ENCODE results near the gene HMOX1.

Gene HMOX1

GRCh38 chr22:35350539-35351503 is 30.1 kb upstream of the HMOX1 start:
- DNase-seq: peak; percentile 69

DNA sequence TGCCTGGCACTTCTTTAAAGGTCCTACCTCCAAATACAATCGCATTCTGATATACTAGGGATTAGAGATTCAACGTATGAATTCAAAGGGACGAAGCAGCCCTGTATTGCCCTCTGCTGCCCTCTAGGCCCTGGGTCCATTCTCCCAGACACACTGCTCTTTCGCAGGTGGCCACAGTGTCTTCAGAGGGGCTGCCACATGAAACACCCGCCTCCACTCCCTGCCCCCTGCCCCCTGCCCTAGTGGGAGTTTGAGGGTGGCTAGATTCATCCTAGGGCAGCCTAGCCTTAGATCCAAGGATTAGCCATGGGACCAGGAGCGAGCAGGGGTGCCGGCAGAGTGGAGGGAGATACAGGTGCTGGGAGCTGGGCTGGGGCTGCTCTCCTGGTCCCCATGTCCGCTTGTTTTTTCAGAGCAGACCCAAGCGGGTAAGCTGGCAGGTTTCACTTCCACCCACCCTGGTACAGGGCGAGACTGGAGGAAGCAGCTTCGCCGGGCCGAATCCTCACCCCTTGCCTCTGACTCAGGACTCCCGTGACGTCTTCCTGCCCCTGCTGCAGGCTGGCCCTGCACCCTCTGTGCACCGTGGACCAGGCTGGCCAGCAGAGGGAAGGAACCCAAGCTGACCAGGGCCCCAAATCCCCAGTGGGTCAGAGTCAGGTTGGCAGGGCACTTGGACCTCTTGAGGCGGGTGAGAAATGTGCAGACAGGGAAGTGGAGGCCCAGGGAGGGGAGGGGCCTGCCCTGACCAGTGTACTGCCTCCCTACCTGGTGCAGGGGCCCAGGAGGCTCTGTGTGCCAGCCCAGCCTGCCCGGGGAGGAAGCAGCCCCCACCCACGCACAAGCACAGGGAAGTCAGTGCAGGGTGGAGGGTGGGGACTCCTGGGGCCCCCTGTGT is 28.4 kb upstream of the HMOX1 start:
- DNase-seq: peak; percentile 93

GRCh38 chr22:35353318-35353717 is 27.6 kb upstream of the HMOX1 start:
- peak; percentile 43 for DNase-seq

- DNase-seq: no peak
Measured at GRCh38 chr22:35354068-35354467, 26.8 kb upstream of the HMOX1 start.

DNA sequence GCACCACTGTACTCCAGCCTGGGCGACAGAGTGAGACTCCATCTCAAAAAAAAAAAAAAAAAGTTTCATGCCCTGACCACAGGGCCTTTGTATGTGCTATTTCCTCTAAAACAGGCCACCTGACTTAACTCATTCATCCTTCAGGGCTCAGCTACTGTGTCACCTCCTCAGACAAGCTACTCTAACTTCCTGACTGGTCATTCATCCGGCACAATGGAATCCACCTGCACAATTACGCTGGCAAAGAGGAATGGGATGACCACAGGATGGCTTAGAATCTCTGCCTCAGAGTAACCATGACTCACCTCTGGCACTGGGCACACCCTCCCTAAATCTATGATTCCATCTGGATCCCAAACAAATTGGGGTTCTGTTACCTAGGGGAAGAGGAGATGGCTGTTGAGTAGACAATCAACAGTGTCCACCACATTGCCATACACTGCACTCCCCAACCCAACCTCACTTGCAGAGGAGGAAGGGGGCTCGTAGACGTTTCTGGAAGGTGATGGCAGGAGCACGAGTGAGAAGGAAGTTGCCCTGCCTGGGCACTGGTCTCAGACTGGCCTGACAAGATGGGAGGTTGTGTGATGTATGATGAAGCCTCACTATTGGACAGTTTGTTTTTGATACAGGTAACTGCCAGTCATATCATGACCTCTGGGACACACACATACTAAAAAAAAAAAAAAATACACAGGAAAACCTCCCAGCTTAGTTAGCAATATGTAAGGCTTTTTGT is 22.8 kb upstream of the HMOX1 start:
- DNase-seq: no peak

DNA sequence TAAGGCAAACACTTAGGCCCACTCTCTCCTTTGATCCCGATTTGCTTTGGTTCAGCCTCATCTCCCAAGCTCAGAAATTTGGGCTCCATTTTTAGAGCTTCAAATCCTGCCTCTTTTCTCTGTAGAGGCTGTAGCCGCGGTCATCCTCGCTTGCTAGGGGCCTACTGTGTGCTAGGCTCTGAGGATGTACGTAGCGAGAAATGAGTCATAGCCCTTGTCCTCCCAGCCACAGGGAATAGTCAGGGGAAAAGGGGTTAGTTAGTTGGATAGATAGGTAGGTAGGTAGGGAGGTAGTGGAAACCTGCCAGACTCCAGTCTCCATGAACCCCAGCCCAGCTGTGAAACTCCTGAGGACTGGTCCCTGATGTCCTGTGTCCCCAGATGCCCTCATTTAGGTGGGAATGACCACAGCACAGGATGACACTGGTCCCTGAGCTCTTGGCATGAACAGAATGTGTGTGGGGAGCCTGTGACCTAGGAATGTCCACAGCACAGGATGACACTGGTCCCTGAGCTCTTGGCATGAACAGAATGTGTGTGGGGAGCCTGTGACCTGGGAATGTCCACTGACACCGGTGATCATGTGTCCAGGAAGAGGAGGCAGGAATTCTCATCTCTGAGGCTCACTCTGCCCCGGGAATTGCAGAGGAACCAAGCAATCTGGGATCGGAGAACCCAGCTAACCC is 21.4 kb upstream of the HMOX1 start:
- DNase-seq: no peak

- DNase-seq: no peak
Measured at GRCh38 chr22:35361001-35361558, 19.8 kb upstream of the HMOX1 start.

DNA sequence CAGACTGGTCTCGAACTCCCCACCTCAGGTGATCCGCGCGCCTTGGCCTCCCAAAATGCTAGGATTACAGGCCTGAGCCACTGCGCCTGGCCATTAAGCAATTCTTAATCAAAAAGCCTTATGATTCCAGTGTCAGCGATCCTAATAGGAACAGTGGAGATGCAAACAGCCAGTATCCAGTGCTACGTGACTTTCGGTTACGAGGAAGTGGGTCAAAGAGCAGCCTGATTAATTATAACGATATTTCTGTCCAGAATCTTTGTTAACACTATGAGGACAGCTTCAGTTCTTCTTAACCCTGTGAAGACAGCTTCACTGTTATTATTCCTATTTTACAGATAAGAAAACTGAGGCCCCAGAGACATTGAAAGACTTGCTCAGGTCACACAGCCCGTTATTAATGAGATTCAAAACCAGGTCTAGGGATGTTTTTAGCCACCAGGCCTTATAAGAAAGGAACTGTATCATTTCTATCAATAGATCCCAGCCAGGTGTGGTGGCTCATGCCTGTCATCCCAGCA is 17.3 kb upstream of the HMOX1 start:
- DNase-seq: no peak

GRCh38 chr22:35364230-35364629 is 16.7 kb upstream of the HMOX1 start:
- DNase-seq: peak; percentile 86

- peak; percentile 77 for DNase-seq
Measured at GRCh38 chr22:35367331-35367886, 13.5 kb upstream of the HMOX1 start.

- DNase-seq: no peak
Measured at GRCh38 chr22:35368386-35368785, 12.5 kb upstream of the HMOX1 start.

DNA sequence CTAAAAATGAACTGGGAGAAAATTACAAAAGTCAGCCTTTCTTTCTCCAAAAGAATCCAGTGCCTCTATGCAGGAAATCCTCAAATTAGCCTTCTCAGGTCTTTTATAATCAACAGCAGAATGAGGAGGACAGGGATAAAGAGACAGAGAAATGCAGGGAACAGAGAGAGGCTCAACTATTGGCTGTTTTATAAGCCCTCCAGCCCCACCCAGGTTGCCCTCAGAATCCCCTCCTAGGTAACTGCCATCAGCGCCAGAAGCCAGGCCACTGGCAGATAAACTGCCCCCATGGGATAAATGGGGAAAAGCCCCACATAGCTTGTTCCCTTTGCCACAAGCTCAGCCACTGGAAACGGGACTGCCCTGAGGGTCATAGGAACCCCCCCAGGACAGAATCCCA is 10.9 kb upstream of the HMOX1 start:
- no peak for DNase-seq

GRCh38 chr22:35373781-35374180 is 7.1 kb upstream of the HMOX1 start:
- no peak for DNase-seq

GRCh38 chr22:35375031-35375430 is 5.9 kb upstream of the HMOX1 start:
- DNase-seq: peak; percentile 89

GRCh38 chr22:35375526-35375925 is 5.4 kb upstream of the HMOX1 start:
- no peak for DNase-seq

DNA sequence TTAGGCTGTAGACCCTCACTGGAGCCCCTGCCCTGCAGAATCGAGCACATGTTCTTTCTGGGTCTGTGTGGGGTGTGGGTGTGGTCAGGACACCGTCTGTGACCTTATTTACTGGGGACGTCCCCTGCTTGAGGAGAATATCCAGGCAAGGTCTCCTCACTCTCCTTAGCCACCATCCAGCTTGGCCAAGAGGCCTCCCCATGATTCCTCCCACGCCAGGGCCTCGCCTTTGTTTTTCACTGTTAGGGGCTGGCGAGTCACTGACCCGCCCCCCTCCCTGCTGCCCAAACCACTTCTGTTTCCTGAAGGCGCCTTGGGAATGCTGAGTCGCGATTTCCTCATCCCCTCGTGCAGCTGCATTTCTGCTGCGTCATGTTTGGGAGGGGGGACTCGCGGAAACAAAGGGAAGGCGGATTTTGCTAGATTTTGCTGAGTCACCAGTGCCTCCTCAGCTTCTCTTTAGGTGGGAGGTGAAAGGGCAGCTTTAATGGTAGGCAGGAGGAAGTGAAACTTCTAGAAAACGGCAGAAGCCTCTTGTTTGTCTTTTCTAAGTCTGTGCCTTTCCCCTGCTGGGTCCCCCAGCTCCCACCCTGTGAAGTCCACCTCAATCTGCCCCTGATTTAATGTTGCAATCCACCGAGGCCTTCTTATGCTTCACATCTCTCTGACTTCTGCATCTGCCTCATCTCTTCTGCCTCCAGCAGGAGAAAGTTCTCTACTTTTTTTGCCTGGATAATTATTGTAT is 4.0 kb upstream of the HMOX1 start:
- peak; percentile 99 for DNase-seq

DNA sequence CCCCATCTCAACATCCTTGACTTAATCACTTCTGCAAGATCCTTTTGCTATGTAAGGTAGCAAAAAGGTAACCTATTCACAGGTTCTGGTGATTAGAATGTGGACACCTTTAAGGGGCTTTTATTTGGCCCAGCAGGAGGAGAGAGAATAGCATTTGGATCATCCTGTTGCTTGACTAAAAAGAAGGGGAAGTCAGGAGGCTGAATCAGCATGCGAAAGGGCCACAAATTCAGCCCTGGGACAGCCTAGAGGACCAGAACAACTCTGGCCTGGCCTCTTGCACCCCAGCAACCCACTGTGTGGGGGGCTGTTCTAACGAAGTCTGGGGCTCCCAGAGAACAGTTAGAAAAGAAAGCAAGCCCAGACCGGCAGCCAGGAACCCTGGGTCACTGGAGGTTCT is 3.2 kb upstream of the HMOX1 start:
- peak; percentile 25 for DNase-seq

- no peak for DNase-seq
Measured at GRCh38 chr22:35378621-35379020, 2.3 kb upstream of the HMOX1 start.

GRCh38 chr22:35379146-35379993 is 1.5 kb upstream of the HMOX1 start:
- DNase-seq: no peak

GRCh38 chr22:35380013-35380412 is 883 bp upstream of the HMOX1 start:
- no peak for DNase-seq
